ENCODE results near the gene STRAP.
"Not testable (repeated sequence)": the region's sequence is repeated elsewhere in the genome, so short reads cannot be mapped to it uniquely, and the experiment has no call there.

STRAP gene

DNA sequence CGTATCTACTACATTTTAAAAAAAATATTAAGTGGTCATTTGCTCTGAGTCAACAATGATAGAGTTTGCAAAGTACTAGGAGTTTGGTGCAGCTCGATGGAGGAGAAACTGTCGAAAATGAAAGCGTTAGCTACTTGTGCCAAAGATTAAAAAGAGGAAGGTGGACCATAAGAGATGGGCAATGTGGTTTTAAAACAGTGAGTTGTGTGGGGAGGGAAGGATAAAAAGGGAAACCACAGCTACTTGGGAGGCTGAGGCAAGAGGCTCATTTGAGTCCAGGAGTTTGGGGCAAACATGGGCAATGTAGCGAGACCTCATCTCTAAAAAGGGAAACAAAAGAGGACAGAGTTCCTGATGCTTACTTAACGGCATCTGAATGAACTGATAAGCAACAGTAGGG lies 18.2 kb upstream of the STRAP start:
- no peak for FAIRE-seq
- no peak for DNase-seq (ENCODE audit: insufficient read length, low spot score)
- TF ChIP-seq CTCF (IDR thresholded peaks at IDR 0.05; ENCODE audit: insufficient read depth, missing control alignments): no peak

DNA sequence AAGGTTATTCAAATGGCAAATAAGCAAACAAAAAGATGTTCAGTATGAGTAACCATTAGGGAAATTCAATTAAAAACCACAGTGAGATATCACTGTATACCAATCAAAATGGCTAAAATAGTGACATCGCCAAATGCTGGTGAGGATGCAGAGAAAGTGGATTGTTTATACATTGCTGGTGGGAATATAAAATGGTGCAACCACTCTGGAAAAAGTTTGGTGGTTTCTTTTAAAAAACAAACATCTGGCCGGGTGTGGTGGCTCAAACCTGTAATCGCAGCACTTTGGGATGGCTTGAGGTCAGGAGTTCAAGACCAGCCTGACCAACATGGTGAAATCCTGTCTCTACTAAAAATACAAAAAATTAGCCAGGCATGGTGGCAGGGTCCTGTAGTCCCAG lies 14.0 kb upstream of the STRAP start:
- no peak for TF ChIP-seq CTCF (IDR thresholded peaks at IDR 0.05; ENCODE audit: insufficient read depth, missing control alignments)
- DNase-seq (ENCODE audit: insufficient read length, low spot score) (no peak), FAIRE-seq (no peak)

DNA sequence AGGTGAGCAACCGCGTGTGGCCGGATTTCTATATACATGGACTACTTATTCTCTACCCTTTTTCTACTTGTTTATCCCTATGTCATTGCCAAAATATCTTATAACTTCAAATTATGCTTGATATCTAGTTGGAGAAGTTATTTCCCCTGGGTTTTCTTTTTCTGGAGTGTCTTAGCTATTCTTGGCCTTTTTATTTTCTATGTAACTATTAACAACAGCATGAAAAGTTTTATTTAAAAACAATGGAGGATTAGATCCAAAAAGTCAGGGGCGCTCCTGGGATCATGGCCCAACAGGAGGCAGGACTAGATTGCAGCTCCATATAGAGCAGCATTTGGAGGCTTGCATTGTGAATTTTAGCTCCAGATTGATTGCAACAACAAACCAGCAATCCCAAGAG lies 8.6 kb upstream of the STRAP start:
- DNase-seq (ENCODE audit: insufficient read length, low spot score) (no peak), FAIRE-seq (no peak)
- TF ChIP-seq CTCF (IDR thresholded peaks at IDR 0.05; ENCODE audit: insufficient read depth, missing control alignments): no peak

- DNase-seq (ENCODE audit: insufficient read length, low spot score); FAIRE-seq: not testable (repeated sequence)
Observed at GRCh38 chr12:15874556-15875145, 7.5 kb upstream of the STRAP start.

- FAIRE-seq: no peak
- DNase-seq (ENCODE audit: insufficient read length, low spot score): no peak
- no peak for TF ChIP-seq CTCF (IDR thresholded peaks at IDR 0.05; ENCODE audit: insufficient read depth, missing control alignments)
Observed at GRCh38 chr12:15875863-15876262, 6.3 kb upstream of the STRAP start.

DNA sequence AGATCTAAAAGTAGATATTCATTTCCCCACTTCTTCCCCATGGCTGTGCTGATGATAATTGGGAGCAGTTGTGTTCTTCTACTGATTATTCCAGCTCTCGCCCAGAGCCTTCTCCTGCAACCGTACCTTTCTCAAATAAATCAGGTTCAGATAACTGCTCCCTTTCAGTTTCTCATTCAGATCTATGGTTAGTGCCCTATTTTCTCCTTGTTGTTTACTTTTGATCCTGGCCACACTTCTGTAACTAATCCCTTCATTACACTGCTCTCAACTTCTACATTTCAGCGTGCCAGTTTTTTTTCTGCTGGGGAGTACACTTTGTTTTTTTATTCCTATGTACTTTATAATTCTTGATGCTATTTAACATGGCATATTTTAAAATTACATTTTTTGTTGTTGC lies 2.8 kb upstream of the STRAP start:
- DNase-seq (ENCODE audit: insufficient read length, low spot score): no peak
- TF ChIP-seq CTCF (IDR thresholded peaks at IDR 0.05; ENCODE audit: insufficient read depth, missing control alignments): no peak
- no peak for FAIRE-seq

DNA sequence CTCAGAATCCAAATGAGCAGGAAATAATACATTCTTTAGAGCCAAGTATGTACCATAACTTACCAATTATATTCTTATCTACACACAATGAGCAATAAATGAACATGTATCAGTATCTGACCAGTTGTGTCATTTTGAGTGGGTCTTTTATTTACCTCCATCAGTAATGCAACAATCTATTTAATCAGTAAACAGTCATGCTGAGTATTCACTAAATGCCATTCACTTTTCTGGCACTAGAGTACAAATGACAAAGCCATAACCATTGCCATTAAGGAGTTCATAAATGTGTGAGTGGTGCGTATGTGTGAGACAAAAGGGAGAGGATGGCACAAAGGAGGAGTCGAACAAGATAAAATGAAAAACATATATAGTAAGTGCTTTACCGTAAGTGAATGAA lies 1.5 kb upstream of the STRAP start:
- FAIRE-seq (no peak), DNase-seq (ENCODE audit: insufficient read length, low spot score) (no peak)
- TF ChIP-seq CTCF (IDR thresholded peaks at IDR 0.05; ENCODE audit: insufficient read depth, missing control alignments): no peak

GRCh38 chr12:15883536-15883935 lies 1.3 kb downstream of the STRAP start:
- TF ChIP-seq CTCF (IDR thresholded peaks at IDR 0.05; ENCODE audit: insufficient read depth, missing control alignments): no peak
- DNase-seq (ENCODE audit: insufficient read length, low spot score) (no peak), FAIRE-seq (peak; percentile 63)
